ENCODE measurements around the gene CHD5.

DNA sequence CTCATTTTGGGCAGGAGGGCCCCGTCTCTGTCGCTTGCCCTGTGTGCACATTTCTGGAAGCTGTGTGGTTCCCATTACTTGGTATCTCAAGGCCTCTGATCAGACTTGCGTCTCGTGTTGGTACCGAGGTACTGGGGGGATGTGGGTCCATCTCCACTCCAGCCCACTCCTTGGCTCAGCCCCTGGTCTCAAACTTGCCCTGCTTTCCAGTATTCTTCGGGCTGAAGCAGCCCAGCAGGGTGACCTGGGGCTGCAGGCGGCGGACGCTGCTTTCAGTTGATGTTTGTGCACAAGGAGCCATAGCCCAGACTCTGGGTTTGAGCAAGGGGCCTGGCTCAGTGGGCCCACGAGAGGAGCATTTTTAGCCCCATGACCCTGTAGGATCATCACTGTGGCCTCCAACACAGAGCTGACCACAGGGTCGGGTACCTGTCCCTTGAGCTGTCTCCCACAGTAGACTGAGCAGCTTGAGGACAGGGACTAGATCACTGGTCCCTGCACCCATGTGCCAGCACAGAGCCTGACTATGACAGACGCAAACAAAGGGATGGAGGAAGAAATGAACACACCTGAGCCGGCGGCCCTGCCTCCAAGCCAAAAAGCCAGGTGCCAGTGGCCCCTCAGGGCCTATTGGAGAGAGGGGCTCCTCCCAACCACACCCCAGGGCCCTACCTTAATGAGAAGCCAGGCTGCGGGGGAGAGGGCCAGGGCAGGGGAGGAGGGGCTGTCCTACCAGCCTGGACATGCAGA, 46.8 kb downstream of the CHD5 start:
- TF ChIP-seq, protein P1, sequence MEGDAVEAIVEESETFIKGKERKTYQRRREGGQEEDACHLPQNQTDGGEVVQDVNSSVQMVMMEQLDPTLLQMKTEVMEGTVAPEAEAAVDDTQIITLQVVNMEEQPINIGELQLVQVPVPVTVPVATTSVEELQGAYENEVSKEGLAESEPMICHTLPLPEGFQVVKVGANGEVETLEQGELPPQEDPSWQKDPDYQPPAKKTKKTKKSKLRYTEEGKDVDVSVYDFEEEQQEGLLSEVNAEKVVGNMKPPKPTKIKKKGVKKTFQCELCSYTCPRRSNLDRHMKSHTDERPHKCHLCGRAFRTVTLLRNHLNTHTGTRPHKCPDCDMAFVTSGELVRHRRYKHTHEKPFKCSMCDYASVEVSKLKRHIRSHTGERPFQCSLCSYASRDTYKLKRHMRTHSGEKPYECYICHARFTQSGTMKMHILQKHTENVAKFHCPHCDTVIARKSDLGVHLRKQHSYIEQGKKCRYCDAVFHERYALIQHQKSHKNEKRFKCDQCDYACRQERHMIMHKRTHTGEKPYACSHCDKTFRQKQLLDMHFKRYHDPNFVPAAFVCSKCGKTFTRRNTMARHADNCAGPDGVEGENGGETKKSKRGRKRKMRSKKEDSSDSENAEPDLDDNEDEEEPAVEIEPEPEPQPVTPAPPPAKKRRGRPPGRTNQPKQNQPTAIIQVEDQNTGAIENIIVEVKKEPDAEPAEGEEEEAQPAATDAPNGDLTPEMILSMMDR (IDR thresholded peaks at IDR 0.05), result no peak
- TF ChIP-seq SIN3A (IDR thresholded peaks at IDR 0.05; ENCODE audit: borderline replicate concordance, insufficient read depth, low read depth, low read length) (no peak), TCF7L2 (IDR thresholded peaks at IDR 0.05; ENCODE audit: low read depth, low read length) (no peak)
